ENCODE results near the gene ZNF532.
"Not testable (repeated sequence)": the region's sequence is repeated elsewhere in the genome, so short reads cannot be mapped to it uniquely, and the experiment has no call there.

The ZNF532 gene

GRCh38 chr18:58864146-58865032, at the start of gene ZNF532:
ZNF532 (plus strand) TSS chr18:58864877. CDS start in a region left out here.
- DNase-seq, result peak; percentile 85

GRCh38 chr18:58819051-58819450, 45.6 kb upstream of the ZNF532 start:
- DNase-seq, result no peak

GRCh38 chr18:58820251-58820650, 44.4 kb upstream of the ZNF532 start:
- no peak for DNase-seq

GRCh38 chr18:58822944-58823343, 41.7 kb upstream of the ZNF532 start:
- DNase-seq, result no peak

- DNase-seq, result no peak
Measured at GRCh38 chr18:58823412-58823811, 41.3 kb upstream of the ZNF532 start.

- DNase-seq, result not testable (repeated sequence)
Measured at GRCh38 chr18:58826926-58827325, 37.8 kb upstream of the ZNF532 start.

- no peak for DNase-seq
Measured at GRCh38 chr18:58827428-58827827, 37.2 kb upstream of the ZNF532 start.

- DNase-seq, result no peak
Measured at GRCh38 chr18:58827886-58828285, 36.8 kb upstream of the ZNF532 start.

- DNase-seq, result no peak
Measured at GRCh38 chr18:58828399-58829121, 36.1 kb upstream of the ZNF532 start.

- no peak for DNase-seq
Measured at GRCh38 chr18:58829263-58829662, 35.4 kb upstream of the ZNF532 start.

GRCh38 chr18:58829886-58830285, 34.8 kb upstream of the ZNF532 start:
- DNase-seq, result not testable (repeated sequence)

GRCh38 chr18:58831606-58832005, 33.1 kb upstream of the ZNF532 start:
- DNase-seq, result no peak

GRCh38 chr18:58838165-58838860, 26.4 kb upstream of the ZNF532 start:
- no peak for DNase-seq

- DNase-seq, result no peak
Measured at GRCh38 chr18:58838946-58839345, 25.7 kb upstream of the ZNF532 start.

GRCh38 chr18:58842978-58843687, 21.5 kb upstream of the ZNF532 start:
- DNase-seq, result no peak

- DNase-seq, result peak; percentile 78
Measured at GRCh38 chr18:58843688-58844035, 21.0 kb upstream of the ZNF532 start.

- DNase-seq, result no peak
Measured at GRCh38 chr18:58844871-58845270, 19.8 kb upstream of the ZNF532 start.

GRCh38 chr18:58845928-58846724, 18.6 kb upstream of the ZNF532 start:
- no peak for DNase-seq

- DNase-seq, result no peak
Measured at GRCh38 chr18:58847383-58848071, 17.1 kb upstream of the ZNF532 start.

GRCh38 chr18:58848685-58849084, 16.0 kb upstream of the ZNF532 start:
- DNase-seq, result no peak

- DNase-seq, result no peak
Measured at GRCh38 chr18:58850786-58851469, 13.7 kb upstream of the ZNF532 start.
